H7 (cell line): ENCODE results near the gene PLXNB2. TPM values are rescaled to one million over a fixed set of nuclear protein-coding genes. Genes with fewer than 3 reads are reported as not detected.

ENCODE experiments used
- DNase-seq: peaks from one replicate; pipeline ENCODE4 v3.0.0; 2012
- H3K27me3 ChIP-seq: 2 replicates; pipeline ENCODE4 v1.6.0; 2011; ENCODE audit warnings: mild to moderate bottlenecking, low read length; ENCODE audit not compliant: control insufficient read depth, insufficient read depth
- H3K36me3 ChIP-seq: replicated peaks from 2 replicates; pipeline ENCODE4 v1.5.1; 2011; ENCODE audit warnings: low read length; ENCODE audit not compliant: control insufficient read depth, insufficient read depth
- H3K4me3 ChIP-seq: 2 replicates; pipeline ENCODE4 v1.5.1; 2011; ENCODE audit warnings: low read depth, mild to moderate bottlenecking, control low read depth, low read length, moderate library complexity; ENCODE audit not compliant: insufficient read depth
- total RNA-seq: library from RNA; depleted of rRNA; stranded (reverse); fragments of >200 nt; shearing (Covaris generic); gene quantifications from 2 replicates; pipeline ENCODE4 v1.2.3, GENCODE V29; 2014

The PLXNB2 gene
- total RNA-seq, 1 experiment from 2014 or later: 33.4 TPM

GRCh38 chr22:50287731-50288130, 19.7 kb downstream of the PLXNB2 start:
- DNase-seq: no peak
- Histone ChIP-seq H3K36me3 (peaks cover 2% of the 10 kb centered on the region), H3K27me3 (no peaks in the 10 kb centered on the region), H3K4me3 (no peak overlapping the region)

DNA sequence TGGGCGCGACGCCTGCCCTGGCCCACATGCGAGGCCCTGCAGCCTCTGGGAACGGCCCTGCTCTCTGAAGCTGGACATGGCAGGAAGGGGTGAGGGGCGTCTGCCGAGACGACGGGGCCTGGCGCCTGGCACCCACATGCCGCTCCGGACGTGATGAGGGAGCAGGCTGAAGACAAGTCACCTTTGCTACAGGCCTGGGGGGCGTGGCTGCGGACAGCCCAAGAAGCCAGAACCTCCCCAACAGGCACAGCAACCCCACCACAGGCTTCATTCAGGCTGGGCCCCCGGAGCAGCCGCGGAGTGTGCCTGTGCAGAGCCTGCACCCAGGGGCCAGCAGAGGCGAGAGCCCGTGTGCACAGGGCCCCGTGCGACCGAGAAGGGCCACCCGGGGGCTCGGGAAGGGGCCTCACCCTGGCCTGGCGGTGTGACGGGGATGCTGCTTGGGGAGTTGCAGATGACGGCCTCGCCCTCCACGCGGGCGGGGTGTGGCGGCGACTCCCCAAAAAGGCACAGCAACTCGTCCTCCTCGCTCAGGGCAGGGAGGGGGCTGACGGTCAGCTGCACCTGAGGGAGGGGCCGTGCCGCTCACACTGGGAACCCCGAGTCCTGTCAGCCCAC, 20.6 kb downstream of the PLXNB2 start:
- peaks cover 3% of the 10 kb centered on the region for H3K36me3 ChIP-seq
- H3K27me3 ChIP-seq: no peaks in the 10 kb centered on the region
- H3K4me3 ChIP-seq: no peak overlapping the region
- no peak for DNase-seq

GRCh38 chr22:50286275-50286674, 21.2 kb downstream of the PLXNB2 start:
- no peaks in the 10 kb centered on the region for H3K27me3 ChIP-seq
- peaks cover 3% of the 10 kb centered on the region for H3K36me3 ChIP-seq
- H3K4me3 ChIP-seq: no peak overlapping the region
- DNase-seq: no peak

DNA sequence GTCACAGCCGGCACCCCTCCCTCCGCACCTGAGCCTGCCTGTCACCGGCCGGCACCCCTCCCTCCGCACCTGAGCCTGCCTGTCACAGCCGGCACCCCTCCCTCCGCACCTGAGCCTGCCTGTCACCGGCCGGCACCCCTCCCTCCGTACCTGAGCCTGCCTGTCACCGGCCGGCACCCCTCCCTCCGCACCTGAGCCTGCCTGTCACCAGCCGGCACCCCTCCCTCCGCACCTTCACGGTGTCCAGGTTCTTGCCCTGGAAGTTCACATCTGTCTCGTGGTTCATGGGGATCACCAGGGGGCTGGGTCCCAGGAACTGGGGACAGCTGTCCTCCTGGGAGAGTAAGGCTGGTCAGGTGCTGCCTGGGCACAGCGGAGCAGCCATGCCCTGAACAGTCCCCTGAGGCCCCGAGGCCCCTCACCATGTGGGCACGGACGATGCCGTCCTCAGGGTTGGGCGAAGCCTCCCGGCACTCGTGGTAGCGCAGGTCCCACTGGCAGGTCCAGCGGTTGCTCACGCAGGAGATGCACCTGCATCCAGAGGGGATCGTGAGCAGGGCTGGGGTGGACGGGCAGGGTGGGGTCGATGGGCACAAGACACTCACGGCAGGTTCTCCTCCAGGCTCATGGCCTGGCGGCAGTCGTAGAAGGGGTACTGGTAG, 21.7 kb downstream of the PLXNB2 start:
- Histone ChIP-seq H3K36me3 (peaks cover 3% of the 10 kb centered on the region), H3K27me3 (no peaks in the 10 kb centered on the region), H3K4me3 (no peak overlapping the region)
- DNase-seq: no peak

DNA sequence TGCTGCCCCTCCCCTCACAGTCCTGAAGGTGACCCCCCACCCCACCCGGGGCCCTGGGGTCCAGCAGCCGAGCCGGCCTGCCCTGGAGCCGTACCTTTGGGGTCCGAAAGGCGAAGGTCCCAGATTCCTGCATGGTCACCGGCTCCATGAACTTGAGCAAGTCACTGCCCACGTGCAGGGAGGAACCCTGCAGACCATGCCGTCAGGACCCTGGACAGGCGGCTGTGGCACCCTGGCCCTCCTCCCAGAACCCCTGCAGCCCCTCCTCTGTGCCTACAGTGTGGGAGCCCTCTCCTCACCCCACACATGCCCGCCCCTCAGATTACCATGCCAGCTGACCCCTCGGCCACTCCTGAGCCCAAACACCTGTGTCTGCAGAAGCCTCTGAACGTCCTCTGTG, 23.0 kb downstream of the PLXNB2 start:
- no peaks in the 10 kb centered on the region for H3K27me3 ChIP-seq
- no peak overlapping the region for H3K4me3 ChIP-seq
- DNase-seq: no peak
- H3K36me3 ChIP-seq: peaks cover 3% of the 10 kb centered on the region

DNA sequence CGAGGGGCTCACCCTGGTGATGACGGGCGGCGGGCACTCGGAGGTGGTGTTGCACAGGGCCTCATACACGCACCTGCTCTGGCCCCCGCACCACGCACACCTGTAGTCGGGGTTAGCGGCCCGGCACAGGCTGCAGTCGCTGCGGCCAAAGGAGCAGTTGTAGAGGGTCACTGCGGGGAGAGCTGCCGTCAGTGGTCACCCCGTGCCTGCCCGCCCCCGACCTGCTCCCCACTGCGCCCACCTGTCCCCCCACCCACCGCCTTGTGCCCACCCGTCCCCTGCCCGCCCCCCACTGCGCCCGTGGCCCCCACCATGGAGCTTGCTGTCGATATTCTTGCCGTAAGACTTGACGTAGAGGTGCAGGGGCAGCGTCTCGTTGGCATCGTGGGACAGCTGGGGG, 23.6 kb downstream of the PLXNB2 start:
- no peak overlapping the region for H3K4me3 ChIP-seq
- H3K36me3 ChIP-seq: peaks cover 3% of the 10 kb centered on the region

GRCh38 chr22:50282361-50283155, 24.9 kb downstream of the PLXNB2 start:
- peaks cover 5% of the 10 kb centered on the region for H3K36me3 ChIP-seq
- no peaks in the 10 kb centered on the region for H3K27me3 ChIP-seq
- peak; percentile 83 for DNase-seq
- H3K4me3 ChIP-seq: no peak overlapping the region

More for the DNA sequence above, 23.6 kb downstream of the PLXNB2 start:
- no peak for DNase-seq
- no peaks in the 10 kb centered on the region for H3K27me3 ChIP-seq

GRCh38 chr22:50281957-50282356, 25.5 kb downstream of the PLXNB2 start:
- Histone ChIP-seq H3K27me3 (no peaks in the 10 kb centered on the region), H3K4me3 (no peak overlapping the region), H3K36me3 (peaks cover 5% of the 10 kb centered on the region)
- DNase-seq: no peak

DNA sequence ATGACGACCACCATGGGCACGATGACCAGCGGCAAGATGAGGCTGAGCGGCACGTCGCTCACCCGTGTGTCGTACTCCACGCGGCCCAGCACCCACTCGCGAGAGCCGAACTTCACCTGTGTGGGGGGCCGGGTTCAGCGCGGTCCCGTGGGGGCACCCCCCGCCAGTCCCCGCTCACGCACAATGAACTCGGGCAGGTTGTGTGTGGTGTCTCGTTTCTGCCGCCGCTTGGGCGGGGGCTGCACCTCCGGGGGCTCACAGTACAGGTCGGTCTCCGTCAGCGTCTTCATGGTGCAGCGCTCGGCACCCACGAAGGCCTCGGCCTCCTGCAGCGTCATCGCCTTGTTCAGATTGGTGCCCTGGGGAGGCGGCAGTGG, 26.1 kb downstream of the PLXNB2 start:
- no peaks in the 10 kb centered on the region for H3K27me3 ChIP-seq
- DNase-seq: no peak
- peaks cover 7% of the 10 kb centered on the region for H3K36me3 ChIP-seq
- H3K4me3 ChIP-seq: no peak overlapping the region

DNA sequence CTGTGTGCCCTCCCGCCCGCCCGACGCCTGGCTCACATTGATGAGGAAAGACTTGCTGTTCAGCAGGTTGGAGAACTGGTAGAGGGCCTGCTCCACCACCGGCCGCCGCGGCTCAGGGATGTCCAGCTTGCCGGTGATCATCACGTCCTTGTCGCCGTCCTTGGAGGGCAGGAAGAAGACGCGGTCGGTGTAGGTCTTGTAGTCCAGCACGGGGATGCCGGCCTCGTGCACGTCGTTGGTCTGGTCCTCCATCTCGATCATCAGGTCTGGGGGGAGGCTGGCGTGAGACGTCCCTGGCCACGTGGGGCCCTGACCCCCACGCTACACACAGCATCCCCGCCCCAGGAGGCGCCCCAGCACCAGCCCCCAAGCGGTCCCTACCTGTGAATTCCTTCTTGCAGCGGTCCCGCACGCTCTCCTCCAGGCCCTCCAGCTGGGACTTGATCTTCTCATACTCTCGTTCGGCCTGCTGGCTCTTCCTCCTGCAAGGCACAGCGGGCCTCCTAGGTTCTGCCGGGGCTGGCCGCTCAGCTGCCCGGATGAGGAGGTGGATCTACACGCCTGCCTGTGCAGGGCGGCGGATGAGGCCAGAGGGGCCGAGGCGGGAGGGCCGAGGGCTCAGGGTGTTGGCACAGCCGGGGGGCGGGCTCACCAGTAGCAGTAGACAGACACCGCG, 26.6 kb downstream of the PLXNB2 start:
- no peak for DNase-seq
- Histone ChIP-seq H3K4me3 (no peak overlapping the region), H3K27me3 (no peaks in the 10 kb centered on the region), H3K36me3 (peaks cover 7% of the 10 kb centered on the region)

GRCh38 chr22:50280022-50280707, 27.3 kb downstream of the PLXNB2 start:
- no peak for DNase-seq
- Histone ChIP-seq H3K4me3 (no peak overlapping the region), H3K36me3 (peaks cover 6% of the 10 kb centered on the region), H3K27me3 (no peaks in the 10 kb centered on the region)

GRCh38 chr22:50278956-50279619, 28.4 kb downstream of the PLXNB2 start:
- H3K36me3 ChIP-seq: peaks cover 6% of the 10 kb centered on the region
- no peak overlapping the region for H3K4me3 ChIP-seq
- H3K27me3 ChIP-seq: no peaks in the 10 kb centered on the region
- DNase-seq: no peak

GRCh38 chr22:50278461-50278860, 29.0 kb downstream of the PLXNB2 start:
- Histone ChIP-seq H3K36me3 (peaks cover 6% of the 10 kb centered on the region), H3K4me3 (no peak overlapping the region), H3K27me3 (no peaks in the 10 kb centered on the region)
- no peak for DNase-seq

- Histone ChIP-seq H3K4me3 (no peak overlapping the region), H3K27me3 (no peaks in the 10 kb centered on the region), H3K36me3 (peaks cover 6% of the 10 kb centered on the region)
- no peak for DNase-seq
Measured at GRCh38 chr22:50277761-50278160, 29.7 kb downstream of the PLXNB2 start.
